ENCODE results near the gene ZNF576.

- no peak; the same call in 1 of the 2 replicates for TF ChIP-seq SIN3A (IDR thresholded peaks at IDR 0.05; ENCODE audit: borderline replicate concordance, insufficient read depth, low read length)
- TF ChIP-seq, protein P1, sequence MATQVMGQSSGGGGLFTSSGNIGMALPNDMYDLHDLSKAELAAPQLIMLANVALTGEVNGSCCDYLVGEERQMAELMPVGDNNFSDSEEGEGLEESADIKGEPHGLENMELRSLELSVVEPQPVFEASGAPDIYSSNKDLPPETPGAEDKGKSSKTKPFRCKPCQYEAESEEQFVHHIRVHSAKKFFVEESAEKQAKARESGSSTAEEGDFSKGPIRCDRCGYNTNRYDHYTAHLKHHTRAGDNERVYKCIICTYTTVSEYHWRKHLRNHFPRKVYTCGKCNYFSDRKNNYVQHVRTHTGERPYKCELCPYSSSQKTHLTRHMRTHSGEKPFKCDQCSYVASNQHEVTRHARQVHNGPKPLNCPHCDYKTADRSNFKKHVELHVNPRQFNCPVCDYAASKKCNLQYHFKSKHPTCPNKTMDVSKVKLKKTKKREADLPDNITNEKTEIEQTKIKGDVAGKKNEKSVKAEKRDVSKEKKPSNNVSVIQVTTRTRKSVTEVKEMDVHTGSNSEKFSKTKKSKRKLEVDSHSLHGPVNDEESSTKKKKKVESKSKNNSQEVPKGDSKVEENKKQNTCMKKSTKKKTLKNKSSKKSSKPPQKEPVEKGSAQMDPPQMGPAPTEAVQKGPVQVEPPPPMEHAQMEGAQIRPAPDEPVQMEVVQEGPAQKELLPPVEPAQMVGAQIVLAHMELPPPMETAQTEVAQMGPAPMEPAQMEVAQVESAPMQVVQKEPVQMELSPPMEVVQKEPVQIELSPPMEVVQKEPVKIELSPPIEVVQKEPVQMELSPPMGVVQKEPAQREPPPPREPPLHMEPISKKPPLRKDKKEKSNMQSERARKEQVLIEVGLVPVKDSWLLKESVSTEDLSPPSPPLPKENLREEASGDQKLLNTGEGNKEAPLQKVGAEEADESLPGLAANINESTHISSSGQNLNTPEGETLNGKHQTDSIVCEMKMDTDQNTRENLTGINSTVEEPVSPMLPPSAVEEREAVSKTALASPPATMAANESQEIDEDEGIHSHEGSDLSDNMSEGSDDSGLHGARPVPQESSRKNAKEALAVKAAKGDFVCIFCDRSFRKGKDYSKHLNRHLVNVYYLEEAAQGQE (IDR thresholded peaks at IDR 0.05; ENCODE audit: insufficient read depth in 1 of 2, low read depth in 2 of 2, low read length in 2 of 2): no peak
Measured at GRCh38 chr19:43594710-43595604, 1.4 kb upstream of the ZNF576 start.
